A172 (cell line): ENCODE data around the gene TBC1D20. TPM values are rescaled to one million over a fixed set of nuclear protein-coding genes. Genes with fewer than 3 reads are reported as not detected.
"Not testable (repeated sequence)": the region's sequence is repeated elsewhere in the genome, so short reads cannot be mapped to it uniquely, and the experiment has no call there.

Experiments used
- DNase-seq: peaks from one replicate; pipeline ENCODE4 v3.0.0-alpha.2; 2015; ENCODE audit warnings: low spot score
- total RNA-seq: library from RNA; depleted of rRNA; stranded (reverse); fragments of >200 nt; shearing (Covaris generic); gene quantifications from 2 replicates; pipeline ENCODE4 v1.2.3, GENCODE V29; 2014; rRNA removed

The TBC1D20 gene
- total RNA-seq, 1 experiment from 2014 or later: 29.7 TPM

DNA sequence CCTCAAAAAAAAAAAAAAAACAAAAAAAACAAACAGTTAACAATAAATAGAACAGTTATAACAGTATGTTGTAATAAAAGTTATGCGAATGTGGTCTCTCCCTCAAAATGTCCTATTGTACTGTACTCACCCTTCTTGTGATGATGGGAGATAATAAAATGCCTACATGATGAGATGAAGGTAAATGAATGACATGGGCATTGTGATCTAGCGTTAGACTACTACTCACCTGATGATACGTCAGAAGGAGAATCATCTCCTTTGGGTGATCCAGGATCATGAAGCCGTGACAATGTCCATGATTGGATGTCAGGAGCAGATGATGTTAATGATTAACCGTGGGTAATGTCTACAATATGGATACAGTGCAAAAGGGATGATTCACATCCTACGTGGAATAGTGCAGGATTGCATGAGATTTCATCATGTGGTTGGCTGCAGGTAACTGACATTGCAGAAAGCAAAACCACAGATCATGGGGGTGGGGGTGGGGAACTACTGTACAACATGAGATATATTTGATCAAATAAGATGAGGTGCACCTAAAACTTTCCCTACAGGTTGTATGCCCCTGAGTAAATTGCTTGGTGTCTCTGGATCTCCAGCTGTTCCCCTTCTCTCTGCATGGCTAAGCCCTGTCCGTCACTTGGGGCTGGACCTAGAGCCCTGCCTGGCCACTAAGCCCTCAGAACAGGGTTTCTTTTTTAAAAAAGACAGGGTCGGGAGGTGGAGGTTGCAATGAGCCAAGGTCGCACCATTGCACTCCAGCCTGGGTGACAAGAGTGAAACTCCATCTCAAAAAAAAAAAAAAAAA lies 60.4 kb downstream of the TBC1D20 start:
- peak; percentile 55 for DNase-seq

DNA sequence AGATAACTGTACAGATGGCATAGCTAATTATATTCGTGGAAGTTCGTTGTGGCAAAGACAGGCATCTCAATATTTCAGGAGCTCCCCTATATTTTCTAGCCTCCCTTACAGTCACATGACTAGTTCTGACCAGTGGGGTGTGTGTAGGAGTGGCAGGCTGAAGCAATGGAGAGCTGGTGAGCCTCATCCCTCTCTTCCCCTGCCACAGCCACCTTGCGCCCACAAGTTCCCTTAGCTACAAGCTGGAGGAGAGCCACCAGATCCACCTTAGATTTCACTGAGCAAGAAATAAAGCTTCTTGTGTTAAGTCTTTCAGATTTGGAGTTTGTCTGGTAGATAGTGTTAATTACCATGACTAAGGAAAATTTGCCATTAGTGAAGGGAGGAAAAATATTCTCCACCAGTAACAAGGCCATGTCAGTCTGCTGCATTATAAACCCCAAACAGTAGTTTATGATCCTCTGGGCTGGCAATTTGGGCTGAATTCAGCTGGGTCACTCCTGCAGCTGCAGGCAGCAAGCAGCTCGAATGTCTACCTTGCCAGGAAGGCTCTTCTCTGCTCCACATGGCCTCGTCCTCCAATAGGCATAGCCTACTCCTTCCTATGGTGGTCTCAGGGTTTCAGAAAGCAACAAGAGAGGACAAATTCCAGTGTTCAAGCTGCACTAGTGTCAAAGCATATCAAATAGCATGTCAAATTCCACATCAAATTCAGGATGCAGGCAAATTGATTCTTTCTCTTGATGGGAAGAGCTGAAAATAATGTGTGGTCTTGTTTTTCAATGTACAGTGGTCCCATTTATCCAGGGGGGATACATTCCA lies 61.7 kb downstream of the TBC1D20 start:
- peak; percentile 35 for DNase-seq

DNA sequence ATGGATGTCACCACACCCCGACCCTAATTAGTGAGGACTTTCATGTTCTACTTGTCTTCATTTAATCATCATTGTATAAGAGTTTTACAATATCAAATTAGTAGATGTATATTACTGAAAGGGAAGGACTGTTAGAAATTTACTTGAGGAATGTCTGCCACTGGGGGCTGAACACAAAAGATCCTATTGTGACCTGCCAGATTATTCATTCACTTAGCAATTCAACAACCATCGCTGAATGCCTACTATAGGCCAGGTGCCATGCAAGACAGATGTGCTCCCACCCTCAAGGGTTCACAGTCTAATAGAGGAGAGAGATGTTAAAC lies 62.2 kb downstream of the TBC1D20 start:
- DNase-seq: peak; percentile 11

DNA sequence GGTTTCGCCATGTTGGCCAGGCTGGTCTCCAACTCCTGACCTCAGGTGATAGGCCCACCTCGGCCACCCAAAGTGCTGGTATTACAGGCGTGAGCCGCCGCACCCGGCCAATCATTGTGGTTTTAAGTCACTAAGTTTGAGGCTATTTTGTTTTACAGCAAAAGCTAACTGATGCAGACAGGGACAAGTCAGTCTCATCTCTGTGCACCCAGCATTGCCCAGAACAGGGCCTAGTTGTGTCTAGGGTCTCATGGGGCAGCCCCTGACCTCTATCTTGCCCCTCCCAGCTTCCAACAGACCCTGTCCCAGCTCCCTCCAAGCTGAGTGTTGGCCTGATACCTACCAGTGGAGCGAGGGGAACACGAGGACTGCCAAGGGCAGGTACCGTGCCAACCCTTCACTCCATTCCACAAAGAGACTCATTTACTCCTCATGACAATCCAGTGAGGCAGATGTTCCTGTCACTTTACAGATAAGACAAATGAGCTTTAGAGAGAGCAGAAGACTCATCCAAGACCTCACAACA lies 63.1 kb downstream of the TBC1D20 start:
- no peak for DNase-seq

DNA sequence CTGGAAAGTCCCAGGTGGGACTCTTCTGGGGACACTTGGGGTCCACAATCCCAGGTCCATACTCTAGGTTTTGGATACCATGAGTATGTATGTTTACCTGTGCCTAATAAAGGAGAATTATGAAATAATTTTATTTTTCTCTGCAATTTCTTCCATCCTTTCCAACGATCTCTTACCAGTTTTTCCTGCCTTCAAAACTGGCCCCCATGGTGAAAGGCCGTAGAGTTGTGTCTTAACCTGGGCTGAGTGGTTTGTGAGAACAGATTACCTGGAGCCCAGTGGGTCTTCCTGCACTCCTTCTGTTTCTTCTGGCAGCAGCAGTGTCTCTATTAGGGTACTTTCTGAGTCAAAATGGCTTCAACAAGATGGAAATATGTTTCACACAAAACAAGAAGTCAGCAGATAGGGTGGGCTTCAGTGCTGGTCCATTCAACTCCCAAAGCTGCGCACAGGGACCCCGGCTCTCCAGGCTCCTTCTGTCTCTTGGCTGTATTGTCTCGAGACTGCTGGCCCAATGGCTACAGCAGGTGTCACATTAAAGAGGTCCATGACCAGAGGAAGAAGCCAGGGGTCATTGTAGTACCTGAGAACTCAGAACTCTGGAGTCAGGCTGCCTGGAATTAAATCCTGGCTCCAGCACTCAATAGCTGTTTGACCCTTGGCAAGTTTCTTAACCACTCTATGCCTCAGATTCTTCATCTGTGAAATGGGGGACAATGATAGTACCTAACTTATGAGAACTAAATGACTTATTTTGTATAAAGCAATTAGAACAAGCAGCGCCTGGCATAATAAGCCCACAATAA lies 64.7 kb downstream of the TBC1D20 start:
- no peak for DNase-seq

DNA sequence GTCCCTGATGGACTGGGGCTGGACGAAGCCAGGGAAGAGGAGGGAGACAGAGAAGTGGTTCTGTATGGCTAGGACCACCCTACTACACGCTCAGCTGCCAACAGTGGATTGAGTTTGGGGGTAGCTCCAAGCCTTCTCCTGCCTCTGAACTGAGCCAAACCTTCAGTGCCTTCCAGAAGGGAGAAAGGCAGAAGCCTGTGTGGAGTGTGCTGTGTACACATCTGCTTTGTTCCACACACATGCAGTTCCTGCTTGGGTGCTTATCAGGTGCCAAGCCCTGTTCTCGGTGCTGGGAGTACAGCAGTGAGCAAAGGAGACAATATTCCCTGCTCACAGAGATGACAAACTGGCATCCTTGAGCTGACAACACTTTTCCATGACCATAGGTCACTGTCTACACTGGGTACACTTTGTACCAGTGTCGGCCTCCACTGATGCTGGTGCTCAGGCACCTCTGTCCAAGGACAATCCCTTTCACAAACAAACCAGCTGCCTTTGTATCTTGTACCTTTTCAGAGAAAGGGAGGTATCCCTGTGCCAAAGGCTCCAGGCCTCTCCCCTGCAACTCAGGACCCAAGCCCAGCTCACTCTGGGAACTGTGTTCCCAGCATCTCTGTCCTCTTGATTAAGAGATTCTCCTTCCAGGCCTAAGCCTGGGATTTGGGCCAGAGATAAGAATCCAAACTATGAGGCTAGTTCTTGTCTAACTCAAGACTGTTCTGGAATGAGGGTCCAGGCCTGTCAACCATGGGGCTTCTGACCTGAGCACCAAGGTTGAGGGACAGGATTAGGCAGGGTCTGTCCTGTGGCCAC lies 65.5 kb downstream of the TBC1D20 start:
- DNase-seq: no peak

DNA sequence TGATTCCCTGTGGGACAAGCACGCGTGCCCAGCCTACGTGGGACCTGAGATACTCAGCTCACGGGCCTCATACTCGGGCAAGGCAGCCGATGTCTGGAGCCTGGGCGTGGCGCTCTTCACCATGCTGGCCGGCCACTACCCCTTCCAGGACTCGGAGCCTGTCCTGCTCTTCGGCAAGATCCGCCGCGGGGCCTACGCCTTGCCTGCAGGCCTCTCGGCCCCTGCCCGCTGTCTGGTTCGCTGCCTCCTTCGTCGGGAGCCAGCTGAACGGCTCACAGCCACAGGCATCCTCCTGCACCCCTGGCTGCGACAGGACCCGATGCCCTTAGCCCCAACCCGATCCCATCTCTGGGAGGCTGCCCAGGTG lies 66.1 kb downstream of the TBC1D20 start:
- DNase-seq: no peak

DNA sequence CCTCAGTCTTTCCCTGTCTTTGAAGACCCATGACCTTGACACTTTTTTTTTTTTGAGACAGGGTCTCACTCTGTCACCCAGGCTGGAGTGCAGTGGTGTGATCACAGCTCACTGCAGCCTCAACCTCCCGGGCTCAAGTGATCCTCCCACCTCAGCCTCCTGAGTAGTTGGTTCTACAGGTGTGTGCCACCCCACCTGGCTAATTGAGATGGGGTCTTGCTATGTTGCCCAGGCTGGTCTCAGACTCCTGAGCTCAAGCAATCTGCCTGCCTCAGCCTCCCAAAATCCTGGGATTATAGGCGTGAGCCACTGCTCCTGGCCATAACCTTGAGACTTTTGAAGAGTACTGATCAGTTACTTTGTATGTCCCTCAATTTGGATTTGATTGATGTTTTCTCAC lies 69.0 kb downstream of the TBC1D20 start:
- not testable (repeated sequence) for DNase-seq

DNA sequence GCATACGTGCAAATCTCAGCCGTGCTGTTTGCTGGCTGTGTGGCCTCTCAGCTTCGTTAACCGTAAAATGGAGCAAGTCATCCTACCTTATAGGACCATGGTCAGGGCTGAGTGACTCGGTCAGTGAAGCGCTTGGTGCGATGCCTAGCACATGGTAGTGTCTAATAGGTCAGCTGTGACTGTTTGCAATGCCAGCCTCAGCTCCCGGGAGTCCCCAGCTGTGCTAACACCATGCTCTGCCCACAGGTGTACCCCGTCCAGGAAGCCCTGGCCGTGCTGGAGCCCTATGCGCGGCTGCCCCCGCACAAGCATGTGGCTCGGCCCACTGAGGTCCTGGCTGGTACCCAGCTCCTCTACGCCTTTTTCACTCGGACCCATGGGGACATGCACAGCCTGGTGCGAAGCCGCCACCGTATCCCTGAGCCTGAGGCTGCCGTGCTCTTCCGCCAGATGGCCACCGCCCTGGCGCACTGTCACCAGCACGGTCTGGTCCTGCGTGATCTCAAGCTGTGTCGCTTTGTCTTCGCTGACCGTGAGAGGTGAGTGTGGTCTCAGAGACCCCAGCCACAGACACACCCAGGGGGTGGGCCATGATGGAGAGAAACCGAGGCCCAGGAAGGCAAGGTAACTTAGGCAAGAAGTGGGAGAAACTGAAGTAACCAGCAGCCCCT lies 71.2 kb downstream of the TBC1D20 start:
- DNase-seq: no peak

DNA sequence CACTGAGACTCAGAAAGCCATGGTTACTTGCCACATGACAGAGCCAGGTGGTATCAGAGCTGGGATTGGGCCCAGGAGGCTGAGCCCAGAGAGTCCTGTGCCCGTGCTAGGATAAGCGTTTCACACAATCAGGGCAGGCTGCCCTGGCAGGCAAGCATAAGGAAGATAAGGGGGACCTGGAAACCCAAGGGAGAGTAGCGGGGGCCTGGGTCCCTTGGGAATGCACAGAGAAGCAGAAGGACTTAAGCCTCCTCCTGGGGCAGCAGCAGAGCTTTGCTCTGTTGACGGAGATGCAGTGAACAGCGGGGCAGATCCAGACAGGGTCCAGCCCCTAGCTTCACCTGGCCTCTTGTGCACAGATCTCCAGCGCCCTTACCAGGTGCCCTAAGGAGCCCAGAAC lies 73.1 kb downstream of the TBC1D20 start:
- no peak for DNase-seq

DNA sequence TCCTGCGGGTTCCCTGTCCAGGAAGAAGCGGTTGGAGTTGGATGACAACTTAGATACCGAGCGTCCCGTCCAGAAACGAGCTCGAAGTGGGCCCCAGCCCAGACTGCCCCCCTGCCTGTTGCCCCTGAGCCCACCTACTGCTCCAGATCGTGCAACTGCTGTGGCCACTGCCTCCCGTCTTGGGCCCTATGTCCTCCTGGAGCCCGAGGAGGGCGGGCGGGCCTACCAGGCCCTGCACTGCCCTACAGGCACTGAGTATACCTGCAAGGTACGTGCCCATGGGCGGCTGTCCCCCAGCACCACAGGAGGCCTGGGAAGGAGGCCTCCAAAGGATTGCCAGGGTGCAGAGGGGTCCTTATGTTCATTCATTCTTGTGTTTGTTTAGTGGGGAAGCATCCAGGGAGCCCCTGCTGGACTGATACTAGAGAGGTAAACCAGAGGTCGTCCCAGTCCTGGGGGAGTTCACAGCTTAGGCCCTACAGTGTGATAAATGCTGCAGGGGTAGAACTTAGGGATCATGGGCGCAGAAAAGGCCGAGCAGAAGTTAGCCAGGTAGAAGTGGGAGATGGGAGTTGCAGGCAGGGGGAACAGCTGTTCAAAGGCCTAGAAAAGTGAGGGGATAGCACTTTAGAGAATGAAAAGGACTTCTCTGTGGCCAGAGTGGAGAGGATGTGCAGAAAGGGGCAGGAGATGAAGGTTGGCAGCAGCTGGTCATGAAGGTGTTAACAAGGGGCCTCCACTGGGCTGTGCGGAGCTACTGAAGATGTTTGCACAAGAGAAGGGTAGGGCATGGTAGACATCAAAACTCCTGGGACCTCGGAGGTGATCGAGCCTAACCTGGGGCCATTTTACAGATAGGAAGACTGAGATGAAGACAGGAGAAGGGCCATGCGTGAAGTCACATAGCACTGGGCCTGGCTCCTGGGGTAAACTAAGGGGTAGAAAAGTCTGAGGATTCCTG lies 74.0 kb downstream of the TBC1D20 start:
- no peak for DNase-seq

DNA sequence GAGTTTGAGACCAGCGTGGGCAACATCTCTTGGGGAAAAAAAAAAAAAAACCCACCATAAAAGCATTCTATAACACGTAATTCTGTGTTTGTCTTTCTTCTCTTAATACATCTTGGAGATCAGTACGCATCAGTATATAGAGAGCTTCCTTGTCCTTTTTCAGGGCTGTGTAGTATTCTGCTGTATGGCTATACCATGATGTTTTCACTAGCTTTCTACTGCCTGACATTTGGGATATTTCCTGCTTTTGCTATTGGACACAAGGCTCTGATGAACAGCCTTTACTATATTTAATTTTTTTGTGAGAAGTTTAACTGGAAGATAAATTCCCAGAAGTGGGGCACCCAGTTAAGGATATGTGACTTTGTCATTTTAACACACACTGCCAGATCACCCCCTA lies 74.8 kb downstream of the TBC1D20 start:
- no peak for DNase-seq

DNA sequence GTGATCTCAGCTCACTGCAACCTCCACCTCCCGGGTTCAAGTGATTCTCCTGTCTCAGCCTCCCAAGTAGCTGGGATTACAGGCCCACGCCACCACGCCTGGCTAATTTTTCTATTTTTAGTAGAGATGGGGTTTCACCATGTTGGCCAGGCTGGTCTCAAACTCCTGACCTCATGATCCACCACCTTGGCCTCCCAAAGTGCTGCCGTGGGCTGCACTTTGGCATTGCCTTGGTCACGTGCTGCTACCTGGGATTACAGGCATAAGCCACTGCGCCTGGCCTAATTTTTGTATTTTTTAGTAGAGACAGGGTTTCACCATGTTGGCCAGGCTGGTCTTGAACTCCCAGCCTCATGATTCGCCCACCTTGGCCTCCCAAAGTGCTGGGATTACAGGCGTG lies 75.7 kb downstream of the TBC1D20 start:
- DNase-seq: not testable (repeated sequence)

Other genes starting within 250 kb of the TBC1D20 start
- gene DEFB129, start 235.3 kb downstream of the TBC1D20 start, total RNA-seq: not detected in 2 replicates
- not detected in 2 replicates for gene DEFB132, start 204.8 kb downstream of the TBC1D20 start, total RNA-seq
- 3.1 and 3.8 TPM in 2 replicates for gene C20orf96, start 171.8 kb downstream of the TBC1D20 start, total RNA-seq
- gene ZCCHC3, start 165.0 kb downstream of the TBC1D20 start, total RNA-seq: 12.9 and 18.2 TPM in 2 replicates
- 7.4 and 9.4 TPM in 2 replicates for gene SOX12, start 137.0 kb downstream of the TBC1D20 start, total RNA-seq
- gene NRSN2, start 115.4 kb downstream of the TBC1D20 start, total RNA-seq: 28.5 and 45.1 TPM in 2 replicates
- 23.2 and 25.6 TPM in 2 replicates for gene TRIB3, start 81.8 kb downstream of the TBC1D20 start, total RNA-seq
- 101 and 129 TPM in 2 replicates for gene RBCK1, start 54.2 kb downstream of the TBC1D20 start, total RNA-seq
- gene CSNK2A1, start 81.3 kb upstream of the TBC1D20 start, total RNA-seq: 195 and 258 TPM in 2 replicates
- gene TCF15, start 147.8 kb upstream of the TBC1D20 start, total RNA-seq: not detected in 2 replicates
- 142 and 158 TPM in 2 replicates for gene SRXN1, start 190.7 kb upstream of the TBC1D20 start, total RNA-seq
- not detected in 2 replicates for gene SCRT2, start 213.3 kb upstream of the TBC1D20 start, total RNA-seq